Measurements from ENCODE around the gene IFNA21. TPM values are rescaled to one million over a fixed set of nuclear protein-coding genes. Genes with fewer than 3 reads are reported as not detected.

Gene IFNA21
- total and polyA plus RNA-seq, 2 experiments from 2014 or later: not detected

DNA sequence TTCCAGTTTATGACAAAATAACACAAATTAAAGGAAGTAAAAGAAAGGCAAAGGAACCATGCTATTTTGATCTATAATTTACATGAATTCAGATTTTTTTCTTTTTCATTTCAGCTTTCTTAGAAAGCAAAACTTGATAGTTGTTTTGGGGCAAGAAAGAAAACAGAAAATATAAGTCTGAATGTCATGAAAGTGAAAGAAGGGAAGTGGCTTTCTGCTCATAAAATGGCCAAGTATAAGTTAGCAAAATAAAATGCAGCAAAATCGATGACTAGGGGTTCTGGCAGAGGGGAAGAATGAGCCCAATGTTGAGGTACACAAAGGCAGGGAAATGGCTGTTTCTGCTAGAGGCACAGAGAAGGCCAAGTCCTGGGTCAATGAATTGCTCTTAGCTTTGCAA is 21.9 kb downstream of the IFNA21 start:
- Histone ChIP-seq H4K20me1 (replicated peaks; ENCODE audit: insufficient read depth) (no peaks in the 10 kb centered on the region), H3K36me3 (ENCODE audit: insufficient read depth) (no peaks in the 10 kb centered on the region), H2AFZ (no peak overlapping the region), H3K27ac (ENCODE audit: low read depth) (no peak overlapping the region), H3K27me3 (ENCODE audit: insufficient read depth) (no peaks in the 10 kb centered on the region), H3K9me2 (ENCODE audit: insufficient read depth) (no peaks in the 10 kb centered on the region), H3F3A (replicated peaks; ENCODE audit: low read depth) (no peaks in the 10 kb centered on the region), H3K79me2 (replicated peaks; ENCODE audit: insufficient read depth) (no peaks in the 10 kb centered on the region), H3K4me3 (no peak overlapping the region), H3K4me1 (ENCODE audit: insufficient read depth) (no peaks in the 10 kb centered on the region), H3K4me2 (no peak overlapping the region)
- TF ChIP-seq EZH2 (IDR thresholded peaks at IDR 0.05; ENCODE audit: low read depth, unreplicated experiment) (no peak), ZNF114 (CRISPR knock-in tag; IDR thresholded peaks at IDR 0.05) (no peak), EZH2phosphoT487 (IDR thresholded peaks at IDR 0.05; ENCODE audit: unreplicated experiment) (no peak), ZNF331 (CRISPR knock-in tag; IDR thresholded peaks at IDR 0.05; ENCODE audit: low read depth) (no peak), JUNB (IDR thresholded peaks at IDR 0.05; ENCODE audit: unreplicated experiment) (no peak), STAT1 (IDR thresholded peaks at IDR 0.05; ENCODE audit: unreplicated experiment) (no peak)
- TF ChIP-seq, protein P1, sequence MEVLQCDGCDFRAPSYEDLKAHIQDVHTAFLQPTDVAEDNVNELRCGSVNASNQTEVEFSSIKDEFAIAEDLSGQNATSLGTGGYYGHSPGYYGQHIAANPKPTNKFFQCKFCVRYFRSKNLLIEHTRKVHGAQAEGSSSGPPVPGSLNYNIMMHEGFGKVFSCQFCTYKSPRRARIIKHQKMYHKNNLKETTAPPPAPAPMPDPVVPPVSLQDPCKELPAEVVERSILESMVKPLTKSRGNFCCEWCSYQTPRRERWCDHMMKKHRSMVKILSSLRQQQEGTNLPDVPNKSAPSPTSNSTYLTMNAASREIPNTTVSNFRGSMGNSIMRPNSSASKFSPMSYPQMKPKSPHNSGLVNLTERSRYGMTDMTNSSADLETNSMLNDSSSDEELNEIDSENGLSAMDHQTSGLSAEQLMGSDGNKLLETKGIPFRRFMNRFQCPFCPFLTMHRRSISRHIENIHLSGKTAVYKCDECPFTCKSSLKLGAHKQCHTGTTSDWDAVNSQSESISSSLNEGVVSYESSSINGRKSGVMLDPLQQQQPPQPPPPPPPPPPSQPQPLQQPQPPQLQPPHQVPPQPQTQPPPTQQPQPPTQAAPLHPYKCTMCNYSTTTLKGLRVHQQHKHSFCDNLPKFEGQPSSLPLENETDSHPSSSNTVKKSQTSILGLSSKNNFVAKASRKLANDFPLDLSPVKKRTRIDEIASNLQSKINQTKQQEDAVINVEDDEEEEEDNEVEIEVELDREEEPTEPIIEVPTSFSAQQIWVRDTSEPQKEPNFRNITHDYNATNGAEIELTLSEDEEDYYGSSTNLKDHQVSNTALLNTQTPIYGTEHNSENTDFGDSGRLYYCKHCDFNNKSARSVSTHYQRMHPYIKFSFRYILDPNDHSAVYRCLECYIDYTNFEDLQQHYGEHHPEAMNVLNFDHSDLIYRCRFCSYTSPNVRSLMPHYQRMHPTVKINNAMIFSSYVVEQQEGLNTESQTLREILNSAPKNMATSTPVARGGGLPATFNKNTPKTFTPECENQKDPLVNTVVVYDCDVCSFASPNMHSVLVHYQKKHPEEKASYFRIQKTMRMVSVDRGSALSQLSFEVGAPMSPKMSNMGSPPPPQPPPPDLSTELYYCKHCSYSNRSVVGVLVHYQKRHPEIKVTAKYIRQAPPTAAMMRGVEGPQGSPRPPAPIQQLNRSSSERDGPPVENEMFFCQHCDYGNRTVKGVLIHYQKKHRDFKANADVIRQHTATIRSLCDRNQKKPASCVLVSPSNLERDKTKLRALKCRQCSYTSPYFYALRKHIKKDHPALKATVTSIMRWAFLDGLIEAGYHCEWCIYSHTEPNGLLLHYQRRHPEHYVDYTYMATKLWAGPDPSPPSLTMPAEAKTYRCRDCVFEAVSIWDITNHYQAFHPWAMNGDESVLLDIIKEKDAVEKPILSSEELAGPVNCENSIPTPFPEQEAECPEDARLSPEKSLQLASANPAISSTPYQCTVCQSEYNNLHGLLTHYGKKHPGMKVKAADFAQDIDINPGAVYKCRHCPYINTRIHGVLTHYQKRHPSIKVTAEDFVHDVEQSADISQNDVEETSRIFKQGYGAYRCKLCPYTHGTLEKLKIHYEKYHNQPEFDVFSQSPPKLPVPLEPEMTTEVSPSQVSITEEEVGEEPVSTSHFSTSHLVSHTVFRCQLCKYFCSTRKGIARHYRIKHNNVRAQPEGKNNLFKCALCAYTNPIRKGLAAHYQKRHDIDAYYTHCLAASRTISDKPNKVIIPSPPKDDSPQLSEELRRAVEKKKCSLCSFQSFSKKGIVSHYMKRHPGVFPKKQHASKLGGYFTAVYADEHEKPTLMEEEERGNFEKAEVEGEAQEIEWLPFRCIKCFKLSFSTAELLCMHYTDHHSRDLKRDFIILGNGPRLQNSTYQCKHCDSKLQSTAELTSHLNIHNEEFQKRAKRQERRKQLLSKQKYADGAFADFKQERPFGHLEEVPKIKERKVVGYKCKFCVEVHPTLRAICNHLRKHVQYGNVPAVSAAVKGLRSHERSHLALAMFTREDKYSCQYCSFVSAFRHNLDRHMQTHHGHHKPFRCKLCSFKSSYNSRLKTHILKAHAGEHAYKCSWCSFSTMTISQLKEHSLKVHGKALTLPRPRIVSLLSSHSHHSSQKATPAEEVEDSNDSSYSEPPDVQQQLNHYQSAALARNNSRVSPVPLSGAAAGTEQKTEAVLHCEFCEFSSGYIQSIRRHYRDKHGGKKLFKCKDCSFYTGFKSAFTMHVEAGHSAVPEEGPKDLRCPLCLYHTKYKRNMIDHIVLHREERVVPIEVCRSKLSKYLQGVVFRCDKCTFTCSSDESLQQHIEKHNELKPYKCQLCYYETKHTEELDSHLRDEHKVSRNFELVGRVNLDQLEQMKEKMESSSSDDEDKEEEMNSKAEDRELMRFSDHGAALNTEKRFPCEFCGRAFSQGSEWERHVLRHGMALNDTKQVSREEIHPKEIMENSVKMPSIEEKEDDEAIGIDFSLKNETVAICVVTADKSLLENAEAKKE (CRISPR knock-in tag; IDR thresholded peaks at IDR 0.05): no peak
- TF ChIP-seq, protein P2, sequence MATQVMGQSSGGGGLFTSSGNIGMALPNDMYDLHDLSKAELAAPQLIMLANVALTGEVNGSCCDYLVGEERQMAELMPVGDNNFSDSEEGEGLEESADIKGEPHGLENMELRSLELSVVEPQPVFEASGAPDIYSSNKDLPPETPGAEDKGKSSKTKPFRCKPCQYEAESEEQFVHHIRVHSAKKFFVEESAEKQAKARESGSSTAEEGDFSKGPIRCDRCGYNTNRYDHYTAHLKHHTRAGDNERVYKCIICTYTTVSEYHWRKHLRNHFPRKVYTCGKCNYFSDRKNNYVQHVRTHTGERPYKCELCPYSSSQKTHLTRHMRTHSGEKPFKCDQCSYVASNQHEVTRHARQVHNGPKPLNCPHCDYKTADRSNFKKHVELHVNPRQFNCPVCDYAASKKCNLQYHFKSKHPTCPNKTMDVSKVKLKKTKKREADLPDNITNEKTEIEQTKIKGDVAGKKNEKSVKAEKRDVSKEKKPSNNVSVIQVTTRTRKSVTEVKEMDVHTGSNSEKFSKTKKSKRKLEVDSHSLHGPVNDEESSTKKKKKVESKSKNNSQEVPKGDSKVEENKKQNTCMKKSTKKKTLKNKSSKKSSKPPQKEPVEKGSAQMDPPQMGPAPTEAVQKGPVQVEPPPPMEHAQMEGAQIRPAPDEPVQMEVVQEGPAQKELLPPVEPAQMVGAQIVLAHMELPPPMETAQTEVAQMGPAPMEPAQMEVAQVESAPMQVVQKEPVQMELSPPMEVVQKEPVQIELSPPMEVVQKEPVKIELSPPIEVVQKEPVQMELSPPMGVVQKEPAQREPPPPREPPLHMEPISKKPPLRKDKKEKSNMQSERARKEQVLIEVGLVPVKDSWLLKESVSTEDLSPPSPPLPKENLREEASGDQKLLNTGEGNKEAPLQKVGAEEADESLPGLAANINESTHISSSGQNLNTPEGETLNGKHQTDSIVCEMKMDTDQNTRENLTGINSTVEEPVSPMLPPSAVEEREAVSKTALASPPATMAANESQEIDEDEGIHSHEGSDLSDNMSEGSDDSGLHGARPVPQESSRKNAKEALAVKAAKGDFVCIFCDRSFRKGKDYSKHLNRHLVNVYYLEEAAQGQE (IDR thresholded peaks at IDR 0.05; ENCODE audit: unreplicated experiment): no peak
- TF ChIP-seq, protein P3, sequence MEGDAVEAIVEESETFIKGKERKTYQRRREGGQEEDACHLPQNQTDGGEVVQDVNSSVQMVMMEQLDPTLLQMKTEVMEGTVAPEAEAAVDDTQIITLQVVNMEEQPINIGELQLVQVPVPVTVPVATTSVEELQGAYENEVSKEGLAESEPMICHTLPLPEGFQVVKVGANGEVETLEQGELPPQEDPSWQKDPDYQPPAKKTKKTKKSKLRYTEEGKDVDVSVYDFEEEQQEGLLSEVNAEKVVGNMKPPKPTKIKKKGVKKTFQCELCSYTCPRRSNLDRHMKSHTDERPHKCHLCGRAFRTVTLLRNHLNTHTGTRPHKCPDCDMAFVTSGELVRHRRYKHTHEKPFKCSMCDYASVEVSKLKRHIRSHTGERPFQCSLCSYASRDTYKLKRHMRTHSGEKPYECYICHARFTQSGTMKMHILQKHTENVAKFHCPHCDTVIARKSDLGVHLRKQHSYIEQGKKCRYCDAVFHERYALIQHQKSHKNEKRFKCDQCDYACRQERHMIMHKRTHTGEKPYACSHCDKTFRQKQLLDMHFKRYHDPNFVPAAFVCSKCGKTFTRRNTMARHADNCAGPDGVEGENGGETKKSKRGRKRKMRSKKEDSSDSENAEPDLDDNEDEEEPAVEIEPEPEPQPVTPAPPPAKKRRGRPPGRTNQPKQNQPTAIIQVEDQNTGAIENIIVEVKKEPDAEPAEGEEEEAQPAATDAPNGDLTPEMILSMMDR (conservative IDR thresholded peaks at IDR 0.05; ENCODE audit: low read depth in 2 of 2): no peak
- Mint-ChIP-seq H3K4me1 (peaks cover 3% of the 10 kb centered on the region; the same call in 1 of the 3 replicates), H3K36me3 (ENCODE audit: low read depth) (no peaks in the 10 kb centered on the region), H3K9me3 (no peaks in the 10 kb centered on the region), H3K27ac (no peak overlapping the region), H3K4me3 (no peak overlapping the region), H3K27me3 (ENCODE audit: insufficient read depth, low read depth, poor library complexity) (no peaks in the 10 kb centered on the region)
- DNase-seq (ENCODE audit: low spot score) (no peak), ATAC-seq (no peak)

All from GM23338 (cell line).